Measurements from ENCODE around the gene SLC37A4.
"Not testable (repeated sequence)": the region's sequence is repeated elsewhere in the genome, so short reads cannot be mapped to it uniquely, and the experiment has no call there.

Gene SLC37A4

DNA sequence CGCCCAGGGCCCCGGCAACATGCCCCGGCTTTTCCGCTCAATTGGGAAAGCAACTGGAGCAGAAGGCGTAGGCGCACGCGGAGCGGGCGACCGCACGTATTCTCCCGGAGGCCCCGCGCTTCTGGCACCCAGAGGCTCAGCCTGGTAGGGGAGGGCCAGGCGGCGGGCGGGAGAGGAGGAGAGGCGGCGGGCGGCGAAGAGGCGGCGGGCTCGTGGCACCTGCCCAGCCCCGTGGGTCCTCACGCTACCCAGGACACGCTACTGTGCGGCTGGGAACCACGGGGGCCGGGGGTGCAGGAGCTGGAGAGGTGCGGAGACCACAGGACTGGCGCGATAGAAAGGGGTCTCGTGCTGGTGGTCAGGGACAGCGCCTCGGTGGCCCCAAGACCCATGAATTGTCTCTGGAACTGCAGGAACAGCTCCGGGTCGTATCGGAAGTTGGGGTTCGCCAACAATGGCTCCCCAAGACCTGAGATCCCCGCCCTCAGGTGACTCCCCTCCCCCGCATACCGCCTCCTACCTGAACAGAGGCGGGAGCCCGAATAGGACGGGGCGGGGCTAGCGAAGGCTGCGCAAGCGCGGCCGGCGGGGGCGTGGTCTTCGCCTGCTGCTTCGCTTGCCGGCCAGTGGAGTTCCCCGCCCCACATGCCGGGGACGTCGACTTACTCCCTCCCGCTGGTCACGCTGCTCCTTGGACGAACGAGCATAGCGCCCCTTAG, at the start of gene SLC37A4:
SLC37A4 (minus strand) TSS at position 549 of the 719 bp plus-strand sequence.
- DNase-seq: peak; percentile 63

DNA sequence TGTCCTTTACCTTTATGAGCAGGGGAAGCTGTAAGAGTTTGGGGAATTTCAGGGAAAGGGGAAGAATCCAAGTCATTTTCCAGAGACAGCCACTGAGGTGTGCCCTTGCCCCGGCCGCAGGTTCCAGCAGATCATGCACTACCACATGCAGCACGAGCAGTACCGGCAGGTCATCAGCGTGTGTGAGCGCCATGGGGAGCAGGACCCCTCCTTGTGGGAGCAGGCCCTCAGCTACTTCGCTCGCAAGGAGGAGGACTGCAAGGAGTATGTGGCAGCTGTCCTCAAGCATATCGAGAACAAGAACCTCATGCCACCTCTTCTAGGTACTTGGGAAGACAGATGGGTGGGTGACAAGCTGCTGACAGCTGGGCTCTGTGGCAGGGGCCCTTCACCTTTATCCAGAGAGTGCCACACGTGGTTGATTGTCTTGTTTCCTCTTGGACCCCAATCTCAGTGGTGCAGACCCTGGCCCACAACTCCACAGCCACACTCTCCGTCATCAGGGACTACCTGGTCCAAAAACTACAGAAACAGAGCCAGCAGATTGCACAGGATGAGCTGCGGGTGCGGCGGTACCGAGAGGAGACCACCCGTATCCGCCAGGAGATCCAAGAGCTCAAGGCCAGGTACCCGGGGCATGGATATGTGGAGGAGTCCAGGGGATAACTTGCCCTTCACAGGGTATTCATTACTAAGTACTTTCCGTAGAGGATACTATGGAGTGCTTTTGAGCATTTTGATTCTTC, 48.2 kb upstream of the SLC37A4 start:
- DNase-seq: no peak

- no peak for DNase-seq
Measured at GRCh38 chr11:119077839-119078238, 47.2 kb upstream of the SLC37A4 start.

GRCh38 chr11:119067371-119068222, 36.9 kb upstream of the SLC37A4 start, which contains the start of gene VPS11:
VPS11 (plus strand) TSS chr11:119067818; CDS start chr11:119067824, 6 bp downstream.
- DNase-seq: peak; percentile 47

- DNase-seq: no peak
Measured at GRCh38 chr11:119065369-119065768, 34.7 kb upstream of the SLC37A4 start.

GRCh38 chr11:119062779-119063178, 32.1 kb upstream of the SLC37A4 start:
- no peak for DNase-seq

- DNase-seq: no peak
Measured at GRCh38 chr11:119061256-119061655, 30.6 kb upstream of the SLC37A4 start.

DNA sequence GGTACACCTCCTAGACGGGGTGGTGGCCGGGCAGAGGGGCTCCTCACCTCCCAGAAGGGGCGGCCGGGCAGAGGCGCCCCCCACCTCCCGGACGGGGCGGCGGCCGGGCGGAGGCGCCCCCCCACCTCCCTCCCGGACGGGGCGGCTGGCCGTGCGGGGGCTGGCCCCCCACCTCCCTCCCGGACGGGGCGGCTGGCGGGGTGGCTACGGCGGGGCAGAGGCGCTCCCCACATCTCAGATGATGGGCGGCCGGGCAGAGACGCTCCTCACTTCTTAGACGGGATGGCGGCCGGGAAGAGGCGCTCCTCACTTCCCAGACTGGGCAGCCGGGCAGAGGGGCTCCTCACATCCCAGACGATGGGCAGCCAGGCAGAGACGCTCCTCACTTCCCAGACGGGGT, 28.5 kb upstream of the SLC37A4 start:
- not testable (repeated sequence) for DNase-seq

DNA sequence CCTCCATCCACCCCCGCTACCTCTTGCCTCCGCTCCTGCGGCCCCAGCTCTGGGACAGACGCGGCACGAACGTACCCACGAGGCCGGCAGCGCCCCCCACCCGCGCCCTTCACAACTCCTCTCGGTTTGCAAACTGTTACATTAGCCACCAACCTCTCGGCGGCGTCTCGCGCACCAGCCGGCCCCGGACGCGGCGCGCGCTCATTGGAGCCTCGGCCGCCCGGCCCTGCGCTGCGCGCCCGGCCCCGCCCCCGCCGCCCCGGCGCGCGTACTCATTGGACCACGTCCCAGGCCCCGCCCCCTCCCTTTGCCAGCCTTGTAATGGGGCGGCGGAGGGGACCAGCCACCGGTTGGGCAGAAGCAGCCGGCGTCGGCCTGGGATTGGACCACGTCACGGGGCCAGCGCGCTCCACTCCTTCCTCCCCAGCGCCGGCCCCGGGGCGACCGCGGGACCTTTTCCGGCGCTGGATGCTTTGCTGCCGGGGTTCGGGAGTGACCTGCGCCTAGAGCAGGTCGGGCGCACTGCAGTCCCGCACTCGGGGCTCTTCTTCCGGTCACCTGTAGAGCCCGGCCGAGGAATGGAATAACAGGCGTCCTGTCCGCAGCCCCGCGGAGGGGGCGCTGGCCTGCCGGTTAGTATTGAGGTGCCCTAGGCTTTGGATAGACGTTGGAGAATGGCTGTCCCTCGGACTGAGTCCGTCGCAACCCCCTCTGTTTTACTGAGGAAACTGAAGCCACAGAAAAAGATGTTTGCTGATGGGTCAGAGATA, 26.5 kb upstream of the SLC37A4 start, which contains the start of gene HYOU1:
HYOU1 (minus strand) TSS at position 206 of the 770 bp plus-strand sequence. CDS start 1,045 bp downstream, outside the sequence.
- DNase-seq: peak; percentile 85

DNA sequence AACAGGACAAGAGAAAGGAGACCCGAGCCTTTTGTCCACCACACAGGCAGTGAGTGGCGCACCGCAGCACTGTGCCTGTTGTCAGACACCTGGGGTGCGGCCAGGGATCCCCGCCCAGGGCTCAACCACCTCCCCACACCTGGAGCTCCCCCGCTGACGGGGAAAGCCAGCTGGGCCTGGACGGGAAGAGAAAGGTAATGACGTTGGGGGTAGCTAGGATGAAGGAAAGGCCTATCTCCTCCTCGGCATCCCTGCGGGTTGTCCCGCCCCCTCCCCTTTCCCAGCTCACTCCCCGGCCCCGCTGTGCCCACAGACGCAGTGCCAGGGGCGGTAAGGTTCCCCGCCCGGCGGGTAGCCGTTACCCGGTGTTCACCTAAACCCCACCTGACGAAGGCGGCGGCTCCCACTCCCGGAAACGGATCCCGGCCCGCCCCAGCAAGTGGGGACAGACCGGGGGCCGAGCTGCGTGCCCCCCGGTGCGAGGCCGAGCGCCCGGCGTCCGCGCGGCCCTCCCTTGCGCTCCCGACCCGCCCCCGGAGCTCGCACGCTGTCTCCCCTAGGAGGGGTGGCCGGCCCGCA, 25.8 kb upstream of the SLC37A4 start:
- DNase-seq: no peak

DNA sequence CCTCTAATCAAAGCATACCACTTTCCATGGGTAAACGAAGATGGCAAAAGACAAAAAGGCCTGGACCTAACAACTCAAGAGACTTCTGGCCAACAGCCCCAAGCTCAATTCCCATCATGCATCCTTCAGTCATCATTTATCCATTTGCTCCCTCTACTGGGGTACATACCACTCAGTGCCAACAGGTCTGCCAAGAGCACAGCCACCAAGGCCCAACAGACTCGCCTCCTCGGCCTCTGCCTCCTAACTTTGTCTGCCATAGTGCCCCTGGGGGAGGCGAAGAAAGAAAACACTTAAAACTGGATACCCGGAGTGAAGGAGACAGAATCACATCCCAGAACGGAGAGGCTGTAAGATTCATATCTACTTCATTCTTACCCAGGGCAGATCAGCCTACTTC, 25.2 kb upstream of the SLC37A4 start:
- no peak for DNase-seq

DNA sequence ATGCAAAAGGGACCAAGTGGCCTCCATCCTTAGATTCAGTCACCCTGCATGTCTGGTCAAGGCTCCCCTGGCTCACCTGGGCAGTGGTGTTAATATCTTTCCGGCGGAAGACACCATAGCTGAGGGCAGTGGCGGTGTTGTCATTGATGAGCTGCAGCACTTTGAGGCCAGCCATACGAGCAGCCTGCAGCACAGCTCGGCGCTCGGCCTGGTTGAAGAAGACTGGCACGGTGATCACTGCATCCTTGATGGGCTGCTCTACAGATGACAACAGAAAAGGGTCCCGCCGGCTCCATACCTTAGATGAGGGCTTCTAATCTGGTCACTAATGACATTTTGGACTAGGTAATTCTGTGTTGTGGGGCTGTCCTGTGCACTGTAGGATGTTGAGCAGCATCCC, 23.7 kb upstream of the SLC37A4 start:
- DNase-seq: no peak

DNA sequence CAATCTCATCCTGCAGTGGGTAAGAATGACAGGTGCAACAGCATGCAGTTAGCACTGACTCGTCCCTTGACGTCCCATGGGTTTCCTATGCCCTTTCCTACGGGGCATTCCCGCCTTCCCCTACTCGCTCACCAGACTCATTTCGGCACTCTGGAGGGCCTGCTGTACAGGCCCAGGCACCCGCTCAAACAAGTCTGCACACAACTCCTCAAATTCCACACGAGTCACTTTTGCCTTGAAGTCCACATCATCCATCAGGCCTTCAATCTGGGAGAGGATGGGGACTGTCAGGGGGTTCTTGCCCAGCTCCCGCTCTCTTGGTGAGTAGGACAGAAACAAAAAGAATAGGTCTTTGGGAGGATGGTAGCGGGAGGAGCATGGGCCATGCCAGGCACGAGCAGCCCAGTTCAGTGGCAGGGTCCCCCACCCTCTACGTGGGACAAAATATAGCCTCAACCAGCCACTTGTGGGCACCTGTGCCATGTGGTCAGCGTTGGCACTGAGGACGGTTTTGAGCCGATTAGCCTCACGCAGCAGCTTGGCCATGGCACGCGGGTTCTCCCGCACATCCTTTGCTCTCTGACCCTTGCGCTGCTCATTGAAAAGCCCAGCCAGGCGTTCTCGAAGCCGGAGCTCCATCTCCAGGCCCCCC, 21.6 kb upstream of the SLC37A4 start:
- no peak for DNase-seq

GRCh38 chr11:119051440-119052162, 20.9 kb upstream of the SLC37A4 start:
- no peak for DNase-seq

DNA sequence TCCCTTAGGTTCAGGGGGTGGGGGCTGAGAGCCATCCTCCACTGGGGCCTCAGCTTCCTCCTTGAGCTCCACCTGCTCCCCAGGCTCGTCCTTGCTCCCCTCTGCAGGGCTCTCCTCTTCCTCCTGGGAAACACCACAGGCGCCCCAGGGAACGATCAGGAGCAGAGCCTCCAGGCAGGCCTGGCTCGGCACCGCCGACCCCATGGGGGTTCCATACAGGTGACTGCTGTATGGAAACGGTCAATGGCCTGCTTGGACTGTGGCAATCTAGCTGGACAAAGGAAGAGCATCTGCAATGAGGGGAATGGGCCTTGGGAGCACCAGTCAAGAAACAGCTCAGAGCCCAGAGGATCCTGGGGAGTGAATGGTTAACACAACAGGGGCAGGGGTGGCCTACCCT, 18.4 kb upstream of the SLC37A4 start:
- DNase-seq: no peak

DNA sequence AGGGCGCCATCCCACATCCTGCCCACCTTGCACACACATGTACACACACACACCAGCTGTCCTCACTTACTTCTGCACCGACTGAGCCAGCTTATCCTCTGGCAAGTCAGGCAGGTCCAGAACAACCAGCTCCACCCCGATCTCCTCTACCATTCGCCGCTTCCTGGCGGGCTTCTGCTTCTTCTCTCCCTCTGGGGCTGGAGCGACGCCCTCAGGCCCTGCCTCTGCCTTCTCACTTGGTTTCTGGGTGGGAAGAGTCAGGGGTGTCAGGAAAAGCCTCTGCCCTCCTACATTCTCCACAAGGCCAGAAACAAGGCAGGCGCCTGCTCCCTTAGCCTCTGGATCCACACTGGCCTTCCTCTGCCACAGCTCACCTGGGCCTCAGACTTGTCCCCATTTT, 18.0 kb upstream of the SLC37A4 start:
- DNase-seq: no peak

- no peak for DNase-seq
Measured at GRCh38 chr11:119047205-119047604, 16.5 kb upstream of the SLC37A4 start.

GRCh38 chr11:119046489-119046888, 15.8 kb upstream of the SLC37A4 start:
- DNase-seq: no peak

GRCh38 chr11:119044708-119045107, 14.0 kb upstream of the SLC37A4 start:
- no peak for DNase-seq

DNA sequence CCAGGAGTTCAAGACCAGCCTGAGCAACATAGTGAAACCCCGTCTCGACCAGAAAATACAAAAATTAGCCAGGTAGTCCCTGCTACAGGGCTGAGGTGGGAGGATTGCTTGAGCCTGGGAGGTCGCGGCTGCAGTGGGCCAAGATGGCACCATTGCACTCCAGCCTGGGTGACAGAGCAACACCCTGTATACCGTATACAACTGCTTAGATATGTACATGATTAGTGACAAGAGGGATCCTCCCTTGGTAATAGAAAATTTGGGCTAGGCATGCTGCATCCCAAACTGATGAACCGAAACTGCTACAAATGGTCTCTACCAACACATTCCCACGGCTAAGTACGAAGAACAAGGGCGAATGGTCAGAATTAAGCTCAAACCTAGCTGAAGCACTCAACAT, 12.2 kb upstream of the SLC37A4 start:
- no peak for DNase-seq

Data from GOT3 (cell line).